ENCODE results near the gene FRY. TPM values are rescaled to one million over a fixed set of nuclear protein-coding genes. Genes with fewer than 3 reads are reported as not detected.
A peak's percentile ranks its signal among the peaks of the same experiment; 100 is the strongest.

The FRY gene
- total and polyA plus RNA-seq, 2 donors from 2014 or later, result 21.8 to 69.5 TPM

- Histone ChIP-seq H3K27ac (ENCODE audit: low read depth in 2 of 2, low read length in 2 of 2) (peak overlapping the region in 1 of 2 donors; percentile 8), H3K9me3 (ENCODE audit: control insufficient read depth in 2 of 3, insufficient read depth in 1 of 3, low read length in 3 of 3) (no peaks in the 10 kb centered on the region), H3K4me1 (ENCODE audit: control insufficient read depth in 2 of 3, insufficient read depth in 2 of 3, low read depth in 1 of 3, low read length in 3 of 3) (no peaks in the 10 kb centered on the region), H3K27me3 (ENCODE audit: control insufficient read depth, insufficient read depth, low read length) (no peaks in the 10 kb centered on the region), H3K9ac (ENCODE audit: low read length in 3 of 3) (no peak overlapping the region), H3K4me3 (ENCODE audit: low read length in 3 of 3) (no peak overlapping the region), H3K36me3 (ENCODE audit: control insufficient read depth in 2 of 3, insufficient read depth in 3 of 3, low read length in 3 of 3) (no peaks in the 10 kb centered on the region)
- TF ChIP-seq CTCF (IDR thresholded peaks at IDR 0.05; ENCODE audit: borderline replicate concordance, extremely low read depth, insufficient read depth), result no peak
- intact Hi-C loops (cut with DNase I), result no loop called here
- no peak for FAIRE-seq
- peak in 1 of 5 donors; percentile 88 for DNase-seq
Measured at GRCh38 chr13:32150794-32151193, 119.2 kb downstream of the FRY start.

- Histone ChIP-seq H3K27ac (ENCODE audit: low read depth in 2 of 2, low read length in 2 of 2) (no peak overlapping the region), H3K4me3 (ENCODE audit: low read length in 3 of 3) (no peak overlapping the region), H3K36me3 (ENCODE audit: control insufficient read depth in 2 of 3, insufficient read depth in 3 of 3, low read length in 3 of 3) (no peaks in the 10 kb centered on the region), H3K9ac (ENCODE audit: low read length in 3 of 3) (no peak overlapping the region), H3K9me3 (ENCODE audit: control insufficient read depth in 2 of 3, insufficient read depth in 1 of 3, low read length in 3 of 3) (no peaks in the 10 kb centered on the region), H3K27me3 (ENCODE audit: control insufficient read depth, insufficient read depth, low read length) (no peaks in the 10 kb centered on the region), H3K4me1 (ENCODE audit: control insufficient read depth in 2 of 3, insufficient read depth in 2 of 3, low read depth in 1 of 3, low read length in 3 of 3) (no peaks in the 10 kb centered on the region)
- intact Hi-C loops (cut with DNase I), result no loop called here
- TF ChIP-seq CTCF (IDR thresholded peaks at IDR 0.05; ENCODE audit: borderline replicate concordance, extremely low read depth, insufficient read depth), result no peak
- DNase-seq (no peak), FAIRE-seq (no peak)
Measured at GRCh38 chr13:32151240-32151639, 119.7 kb downstream of the FRY start.

- no peak for TF ChIP-seq CTCF (IDR thresholded peaks at IDR 0.05; ENCODE audit: borderline replicate concordance, extremely low read depth, insufficient read depth)
- Histone ChIP-seq H3K27ac (ENCODE audit: low read depth in 2 of 2, low read length in 2 of 2) (no peak overlapping the region), H3K9ac (ENCODE audit: low read length in 3 of 3) (no peak overlapping the region), H3K9me3 (ENCODE audit: control insufficient read depth in 2 of 3, insufficient read depth in 1 of 3, low read length in 3 of 3) (no peaks in the 10 kb centered on the region), H3K27me3 (ENCODE audit: control insufficient read depth, insufficient read depth, low read length) (no peaks in the 10 kb centered on the region), H3K4me3 (ENCODE audit: low read length in 3 of 3) (no peak overlapping the region), H3K36me3 (ENCODE audit: control insufficient read depth in 2 of 3, insufficient read depth in 3 of 3, low read length in 3 of 3) (no peaks in the 10 kb centered on the region), H3K4me1 (ENCODE audit: control insufficient read depth in 2 of 3, insufficient read depth in 2 of 3, low read depth in 1 of 3, low read length in 3 of 3) (no peaks in the 10 kb centered on the region)
- DNase-seq, result no peak
- FAIRE-seq, result no peak
- intact Hi-C loops (cut with DNase I), result no loop called here
Measured at GRCh38 chr13:32153056-32153455, 121.5 kb downstream of the FRY start.

Measured in kidney (tissue), 14 donors.